Measurements from ENCODE around the gene SAMSN1.

SAMSN1 gene

DNA sequence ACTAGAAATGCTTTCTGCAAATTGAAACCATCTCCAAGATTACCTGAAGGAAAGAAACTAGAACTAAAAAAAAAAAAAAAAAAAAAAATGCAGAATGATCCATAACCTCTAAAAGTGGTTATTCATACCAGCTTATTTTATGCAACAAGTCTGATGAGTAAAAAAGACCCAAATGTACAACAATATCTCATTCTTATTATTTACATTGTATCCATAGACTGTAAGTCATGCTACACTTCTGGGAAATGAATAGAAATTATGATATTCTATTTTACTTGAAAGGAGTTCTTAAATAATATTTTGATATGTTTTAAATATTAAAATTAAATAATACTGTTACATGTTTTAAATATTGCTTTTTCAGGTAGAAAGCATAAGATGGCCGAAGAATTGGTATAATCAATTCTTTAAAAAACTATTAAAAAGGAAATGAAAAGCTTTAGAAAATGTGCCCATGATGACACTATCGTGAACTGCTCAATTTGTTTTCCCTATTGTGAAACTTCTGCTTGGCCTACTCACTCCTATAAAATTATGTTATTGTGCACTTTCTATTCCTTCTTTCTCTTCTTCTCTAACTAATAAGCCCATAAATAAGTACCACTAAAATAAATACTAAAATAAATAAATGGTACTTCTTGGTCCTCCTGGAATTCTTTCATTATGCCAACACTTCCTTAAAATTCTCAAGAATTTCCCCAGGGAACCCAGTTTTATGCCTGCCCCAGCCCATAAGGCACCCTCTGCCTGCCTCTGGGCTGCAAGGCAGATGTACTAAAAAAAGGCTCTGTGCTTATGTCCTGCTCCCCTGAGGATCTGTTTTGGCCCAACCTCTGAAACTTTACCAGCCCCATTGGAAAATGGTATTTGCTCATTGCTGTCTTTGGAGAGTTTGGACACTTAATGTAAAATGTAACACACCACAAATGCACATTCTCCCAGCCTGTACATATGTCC, 18.1 kb downstream of the SAMSN1 start:
- no peak for DNase-seq (ENCODE audit: extremely low spot score)
- ChIA-PET CTCF (interaction anchor here (0.9 to 2.5 kb wide), 9 partner anchors 13 to 336 kb away, joined by 3 to 6 read pairs (median 4); no protein-coding TSS in a partner anchor), POLR2A (no interaction called here)
- TF ChIP-seq, protein P1, sequence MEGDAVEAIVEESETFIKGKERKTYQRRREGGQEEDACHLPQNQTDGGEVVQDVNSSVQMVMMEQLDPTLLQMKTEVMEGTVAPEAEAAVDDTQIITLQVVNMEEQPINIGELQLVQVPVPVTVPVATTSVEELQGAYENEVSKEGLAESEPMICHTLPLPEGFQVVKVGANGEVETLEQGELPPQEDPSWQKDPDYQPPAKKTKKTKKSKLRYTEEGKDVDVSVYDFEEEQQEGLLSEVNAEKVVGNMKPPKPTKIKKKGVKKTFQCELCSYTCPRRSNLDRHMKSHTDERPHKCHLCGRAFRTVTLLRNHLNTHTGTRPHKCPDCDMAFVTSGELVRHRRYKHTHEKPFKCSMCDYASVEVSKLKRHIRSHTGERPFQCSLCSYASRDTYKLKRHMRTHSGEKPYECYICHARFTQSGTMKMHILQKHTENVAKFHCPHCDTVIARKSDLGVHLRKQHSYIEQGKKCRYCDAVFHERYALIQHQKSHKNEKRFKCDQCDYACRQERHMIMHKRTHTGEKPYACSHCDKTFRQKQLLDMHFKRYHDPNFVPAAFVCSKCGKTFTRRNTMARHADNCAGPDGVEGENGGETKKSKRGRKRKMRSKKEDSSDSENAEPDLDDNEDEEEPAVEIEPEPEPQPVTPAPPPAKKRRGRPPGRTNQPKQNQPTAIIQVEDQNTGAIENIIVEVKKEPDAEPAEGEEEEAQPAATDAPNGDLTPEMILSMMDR (IDR thresholded peaks at IDR 0.05; ENCODE audit: control extremely low read depth, extremely low read depth, low read depth, missing control alignments): no peak

DNA sequence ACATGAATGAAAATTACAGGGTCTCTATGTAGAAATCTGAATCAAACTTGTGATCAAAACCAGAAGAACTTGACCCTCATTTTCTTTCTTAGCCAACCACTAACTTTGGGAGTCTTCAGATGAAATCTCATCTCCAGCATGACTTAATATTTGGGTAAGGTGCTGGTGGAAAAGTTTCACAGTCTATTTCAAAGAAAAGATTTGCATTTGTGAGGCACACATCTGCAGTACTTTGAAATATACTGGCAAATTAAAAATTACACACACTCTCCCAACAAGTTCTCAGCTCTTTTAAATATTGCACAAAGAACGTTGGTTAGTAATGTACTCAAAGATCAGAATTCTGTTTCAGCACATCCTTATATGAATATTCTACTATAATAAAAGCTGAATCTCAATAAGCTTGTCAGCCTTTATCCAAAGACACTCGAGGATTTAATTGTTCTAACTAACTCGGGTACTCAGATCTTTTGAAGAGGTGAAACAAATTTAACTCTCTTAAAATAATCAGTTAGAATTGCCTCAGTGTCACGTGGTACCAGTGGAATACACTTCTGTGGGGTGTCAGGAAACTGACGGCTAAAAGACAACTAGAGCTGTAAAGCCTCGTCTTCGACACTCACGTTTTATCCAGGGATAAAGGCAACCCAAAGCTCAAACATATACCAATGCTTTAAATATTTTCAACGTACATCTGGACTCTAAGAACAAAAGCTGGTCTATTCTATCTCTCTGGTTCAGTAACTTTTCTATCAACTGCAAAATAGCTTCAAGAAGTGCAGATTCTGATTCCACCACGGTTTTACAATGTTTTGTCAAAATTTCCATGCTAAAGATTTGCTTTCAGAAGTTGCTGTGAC, 19.0 kb downstream of the SAMSN1 start:
- DNase-seq (ENCODE audit: extremely low spot score): no peak
- POLR2A ChIA-PET: no interaction called here
- CTCF ChIA-PET: interaction anchor here (0.9 to 2.8 kb wide), 7 partner anchors 18 to 337 kb away, joined by 3 to 12 read pairs (median 4); no protein-coding TSS in a partner anchor
- TF ChIP-seq, protein P1 (IDR thresholded peaks at IDR 0.05; ENCODE audit: control extremely low read depth, extremely low read depth, low read depth, missing control alignments): no peak

DNA sequence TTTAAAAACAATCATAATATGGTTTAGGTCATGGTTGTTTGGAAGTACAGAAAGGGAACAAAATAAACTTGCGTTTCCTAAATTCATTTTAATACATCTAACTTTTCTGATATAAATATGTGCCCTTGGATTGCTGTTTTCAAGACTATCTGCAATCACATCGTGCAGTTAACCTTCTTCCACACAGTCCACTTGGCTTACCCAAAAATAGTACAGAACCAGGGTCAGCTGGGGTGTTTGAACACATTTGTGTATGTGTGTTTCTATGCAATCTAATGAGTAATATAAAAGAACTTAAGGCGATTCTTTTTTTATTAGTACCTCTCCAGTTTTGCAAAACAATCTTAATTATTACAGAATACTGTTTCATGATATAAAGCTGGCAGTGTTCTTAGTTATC, 19.9 kb downstream of the SAMSN1 start:
- CTCF ChIA-PET: interaction anchor here (1.4 to 2.8 kb wide), 3 partner anchors 11 to 212 kb away, joined by 4 to 12 read pairs (median 6); no protein-coding TSS in a partner anchor

DNA sequence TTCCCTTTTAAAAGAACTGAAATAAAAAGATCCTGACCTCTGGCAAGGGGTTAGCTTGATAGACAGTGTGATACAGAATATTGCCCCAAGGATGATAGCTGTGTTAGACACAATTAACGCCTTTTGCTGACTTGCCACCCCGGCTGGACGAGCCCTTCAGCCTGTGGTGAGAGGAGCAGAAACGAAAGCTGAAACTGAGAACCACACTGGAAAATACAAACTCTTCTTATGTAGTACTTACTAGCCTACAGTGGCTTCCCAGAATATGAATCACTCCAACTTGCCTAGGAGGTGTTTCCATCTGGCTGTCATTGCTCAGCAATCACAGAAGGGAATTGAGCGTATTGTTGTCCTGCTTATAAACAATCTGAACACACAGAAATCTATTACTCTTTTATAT, 22.9 kb downstream of the SAMSN1 start:
- ChIA-PET CTCF (interaction anchor here (0.7 to 1.8 kb wide), 5 partner anchors 8 to 250 kb away, joined by 3 to 4 read pairs (median 3); no protein-coding TSS in a partner anchor), POLR2A (no interaction called here)
- TF ChIP-seq, protein P1 (IDR thresholded peaks at IDR 0.05; ENCODE audit: control extremely low read depth, extremely low read depth, low read depth, missing control alignments): no peak
- peak; percentile 21 for DNase-seq (ENCODE audit: extremely low spot score)

More for the DNA sequence above, 19.9 kb downstream of the SAMSN1 start:
- TF ChIP-seq, protein P1 (IDR thresholded peaks at IDR 0.05; ENCODE audit: control extremely low read depth, extremely low read depth, low read depth, missing control alignments): no peak
- POLR2A ChIA-PET: no interaction called here
- DNase-seq (ENCODE audit: extremely low spot score): no peak

DNA sequence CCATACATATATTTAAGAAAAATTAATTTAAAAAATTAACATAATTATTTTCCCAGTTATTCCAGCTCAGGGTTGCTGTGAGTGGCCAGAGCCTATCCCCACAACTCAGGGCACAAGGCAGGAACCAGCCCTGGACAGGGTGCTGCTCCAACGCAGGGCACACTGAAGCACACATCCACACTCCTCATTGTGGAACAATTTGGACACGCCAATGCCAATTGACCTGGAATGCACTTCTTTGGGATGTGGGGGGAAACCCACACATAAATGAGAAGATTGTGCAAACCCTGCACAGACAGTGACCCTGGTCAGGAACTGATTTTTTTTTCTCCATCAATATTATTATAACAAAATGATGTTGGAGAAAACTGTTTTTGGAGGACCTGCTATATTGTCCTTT, 23.4 kb downstream of the SAMSN1 start:
- ChIA-PET POLR2A (no interaction called here), CTCF (interaction anchor here (0.7 to 1.8 kb wide), 5 partner anchors 8 to 251 kb away, joined by 3 to 4 read pairs (median 3); no protein-coding TSS in a partner anchor)
- no peak for DNase-seq (ENCODE audit: extremely low spot score)
- TF ChIP-seq, protein P1 (IDR thresholded peaks at IDR 0.05; ENCODE audit: control extremely low read depth, extremely low read depth, low read depth, missing control alignments): no peak

DNA sequence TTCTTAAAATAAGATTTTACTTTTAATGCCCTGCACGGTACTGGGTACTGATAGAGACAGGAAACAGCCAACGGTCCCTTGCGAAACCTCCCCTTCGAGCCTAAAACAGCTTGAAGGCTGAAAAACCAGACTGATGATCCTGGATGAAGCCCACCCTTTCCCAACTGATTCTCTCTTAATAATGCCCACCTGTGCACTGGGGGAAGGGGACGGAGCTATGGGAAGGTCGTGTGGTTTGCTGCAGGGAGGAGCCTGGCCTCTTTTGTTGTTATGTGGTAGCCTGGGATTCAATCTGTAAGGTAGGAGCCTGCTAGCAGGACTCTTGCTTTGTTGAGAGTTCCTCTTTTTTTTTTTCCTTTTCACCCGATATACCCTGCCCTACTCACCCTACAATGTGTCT, 25.6 kb downstream of the SAMSN1 start:
- no peak for DNase-seq (ENCODE audit: extremely low spot score)
- TF ChIP-seq, protein P1 (IDR thresholded peaks at IDR 0.05; ENCODE audit: control extremely low read depth, extremely low read depth, low read depth, missing control alignments): no peak
- POLR2A ChIA-PET: no interaction called here
- CTCF ChIA-PET: interaction anchor here (1.5 kb wide), 1 partner anchor 218 kb away, joined by 3 read pairs; no protein-coding TSS in a partner anchor
